ENCODE results near the gene RPL27A.
"Not testable (repeated sequence)": the region's sequence is repeated elsewhere in the genome, so short reads cannot be mapped to it uniquely, and the experiment has no call there.

The RPL27A gene

GRCh38 chr11:8682303-8683114 is at the start of gene RPL27A, which contains the start of gene TRIM66:
Gene RPL27A, plus strand, starts transcription at chr11:8682792. Its CDS starts 22 bp downstream, at chr11:8682814.
Gene TRIM66, minus strand, starts transcription at chr11:8682665. Its CDS starts 10,391 bp downstream, at chr11:8672274.
- DNase-seq (ENCODE audit: low read depth), result peak; percentile 92

DNA sequence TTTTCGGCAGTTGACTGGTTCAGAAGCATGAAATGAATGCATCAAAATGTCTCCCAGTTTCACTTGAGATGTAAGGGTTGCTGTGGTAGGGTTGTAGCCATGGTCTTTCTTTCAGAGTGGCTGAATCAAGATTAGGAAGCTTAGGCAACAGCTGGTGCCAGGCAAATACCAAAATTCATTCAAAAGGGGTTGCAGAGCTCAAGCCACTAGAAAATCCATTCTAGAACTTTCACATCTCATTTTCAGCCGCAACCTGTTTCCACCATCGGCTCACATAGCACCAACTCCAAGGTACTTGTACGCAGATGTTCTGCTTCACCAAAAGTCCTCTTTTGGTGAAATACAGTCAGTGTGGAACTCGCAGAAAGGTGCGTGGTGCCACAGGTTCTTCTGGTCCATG is 48.1 kb upstream of the RPL27A start:
- no peak for DNase-seq (ENCODE audit: low read depth)

- no peak for DNase-seq (ENCODE audit: low read depth)
Observed at GRCh38 chr11:8636127-8636526, 46.5 kb upstream of the RPL27A start.

DNA sequence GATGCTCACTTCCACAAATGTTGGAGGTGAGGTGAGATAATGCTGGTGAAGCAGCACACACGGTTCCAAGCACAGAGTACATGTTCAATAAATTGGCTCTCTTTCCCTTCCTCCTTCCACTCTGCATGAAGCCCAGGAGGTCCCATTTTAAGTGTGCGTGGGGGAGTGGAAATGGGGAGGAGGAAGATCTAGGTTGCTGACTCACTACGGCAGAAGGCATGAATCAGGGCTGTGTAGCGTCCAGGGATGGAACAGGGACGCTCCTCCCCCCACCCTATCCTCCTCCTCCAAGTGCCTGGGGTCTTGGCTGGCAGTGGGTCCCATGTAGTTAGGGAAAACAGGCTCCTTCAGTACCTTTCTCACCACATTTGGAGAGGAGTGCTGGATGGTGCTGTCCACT is 44.3 kb upstream of the RPL27A start:
- no peak for DNase-seq (ENCODE audit: low read depth)

DNA sequence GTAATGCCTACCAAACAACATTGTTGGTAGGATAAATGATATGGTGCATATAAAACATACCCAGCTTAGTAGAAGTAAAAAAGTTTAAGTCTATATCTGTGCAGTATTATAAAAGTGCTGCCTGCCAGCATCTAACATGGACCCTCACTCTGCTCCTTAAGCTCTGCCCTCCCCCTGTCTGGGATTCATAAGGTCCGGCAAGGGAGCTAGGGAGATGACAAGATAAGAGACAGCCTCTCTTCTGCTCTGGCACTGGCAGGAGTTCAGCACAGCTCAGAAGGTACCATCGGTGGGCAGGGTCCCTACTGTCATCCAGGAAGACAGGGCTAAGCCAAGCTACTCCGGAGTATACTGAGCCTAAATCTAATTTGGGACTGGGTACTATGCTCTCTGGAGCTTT is 42.9 kb upstream of the RPL27A start:
- no peak for DNase-seq (ENCODE audit: low read depth)

GRCh38 chr11:8640267-8640906 is 42.2 kb upstream of the RPL27A start:
- DNase-seq (ENCODE audit: low read depth), result no peak

DNA sequence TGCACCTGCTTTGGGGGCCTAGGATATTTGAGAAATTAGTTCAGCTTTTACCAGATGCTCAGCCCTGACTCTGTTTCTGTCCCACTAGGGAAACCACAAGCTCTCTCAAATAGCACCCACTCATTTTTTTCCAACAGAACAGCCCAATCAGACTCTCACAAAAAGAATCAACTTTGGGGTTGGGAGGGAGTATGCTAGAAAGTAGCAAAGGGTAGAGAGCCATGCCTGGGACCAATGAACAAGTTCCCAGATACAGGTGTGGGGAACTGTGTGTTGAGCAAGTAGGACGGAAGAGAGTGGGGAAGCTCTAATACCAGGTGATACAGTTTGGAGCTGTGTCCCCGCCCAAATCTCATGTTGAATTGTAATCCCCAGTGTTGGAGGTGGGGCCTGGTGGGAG is 41.3 kb upstream of the RPL27A start:
- no peak for DNase-seq (ENCODE audit: low read depth)

DNA sequence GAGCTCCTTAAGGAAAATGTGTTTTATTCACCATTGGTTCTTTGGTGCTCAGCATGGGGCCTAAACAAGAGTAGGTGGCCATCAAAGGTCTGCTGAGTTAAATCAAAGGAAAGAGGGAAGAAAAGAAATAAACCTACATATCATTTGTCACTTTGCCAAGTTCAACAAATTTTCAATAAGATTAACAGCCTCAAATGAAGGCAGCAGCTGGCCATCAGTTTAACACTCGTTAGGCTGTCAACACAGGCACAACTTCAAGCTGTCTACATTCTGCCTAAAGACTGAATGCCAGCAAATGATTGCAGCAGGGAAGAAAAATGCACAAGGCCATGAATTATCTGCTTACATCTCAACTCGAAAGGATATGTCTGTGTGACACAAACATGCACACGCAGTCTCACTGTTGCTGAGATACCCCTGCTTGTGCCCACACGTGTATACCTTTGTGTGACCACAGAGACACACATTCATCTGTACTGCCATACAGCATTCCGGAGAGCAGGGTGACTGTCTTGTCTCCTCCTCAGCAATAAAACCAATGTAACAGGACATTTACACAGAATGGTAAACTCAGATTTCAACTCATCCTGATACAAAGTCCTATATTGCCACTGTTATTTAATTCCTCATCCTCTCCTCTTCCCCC is 40.3 kb upstream of the RPL27A start:
- no peak for DNase-seq (ENCODE audit: low read depth)

- DNase-seq (ENCODE audit: low read depth), result no peak
Observed at GRCh38 chr11:8646873-8647272, 35.7 kb upstream of the RPL27A start.

DNA sequence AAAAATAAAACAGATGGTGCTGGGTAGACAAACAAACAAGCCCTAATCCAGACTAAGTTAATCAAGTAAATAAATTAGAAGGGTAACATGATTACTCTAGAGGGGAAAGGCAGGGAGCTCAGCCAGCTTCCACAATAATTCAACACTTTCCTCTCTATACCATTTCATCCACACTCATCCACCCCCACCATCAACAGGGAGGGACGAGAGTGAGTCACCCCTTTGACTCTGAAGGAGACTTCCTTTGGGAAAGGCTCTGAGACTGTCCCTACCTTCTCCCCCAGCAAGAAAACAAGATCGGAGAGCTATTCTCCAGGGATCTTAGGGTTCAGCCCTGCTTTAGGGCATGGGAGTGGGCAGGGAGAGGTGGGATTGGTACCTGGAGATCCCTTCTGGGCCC is 33.2 kb upstream of the RPL27A start:
- peak; percentile 31 for DNase-seq (ENCODE audit: low read depth)

- DNase-seq (ENCODE audit: low read depth), result no peak
Observed at GRCh38 chr11:8650401-8650990, 32.1 kb upstream of the RPL27A start.

GRCh38 chr11:8652140-8652539 is 30.5 kb upstream of the RPL27A start:
- peak; percentile 96 for DNase-seq (ENCODE audit: low read depth)

DNA sequence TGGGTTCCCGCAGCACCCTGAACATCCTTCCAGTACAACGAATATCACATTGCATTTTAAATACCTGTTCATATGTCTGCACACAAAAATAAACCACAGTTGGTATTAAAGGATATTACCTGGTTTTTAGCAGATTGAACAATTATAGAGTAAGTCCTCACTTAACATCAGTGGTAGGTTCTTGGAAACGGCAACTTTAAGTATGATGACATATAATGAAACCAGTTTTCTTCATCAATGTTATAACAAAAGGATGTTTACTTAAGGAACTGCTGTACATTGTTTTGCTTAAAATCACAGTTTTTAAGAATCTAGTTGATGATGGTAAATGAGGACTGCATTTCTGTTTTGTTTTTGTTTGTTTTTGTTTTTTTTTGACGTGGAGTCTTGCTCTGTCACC is 28.1 kb upstream of the RPL27A start:
- no peak for DNase-seq (ENCODE audit: low read depth)

DNA sequence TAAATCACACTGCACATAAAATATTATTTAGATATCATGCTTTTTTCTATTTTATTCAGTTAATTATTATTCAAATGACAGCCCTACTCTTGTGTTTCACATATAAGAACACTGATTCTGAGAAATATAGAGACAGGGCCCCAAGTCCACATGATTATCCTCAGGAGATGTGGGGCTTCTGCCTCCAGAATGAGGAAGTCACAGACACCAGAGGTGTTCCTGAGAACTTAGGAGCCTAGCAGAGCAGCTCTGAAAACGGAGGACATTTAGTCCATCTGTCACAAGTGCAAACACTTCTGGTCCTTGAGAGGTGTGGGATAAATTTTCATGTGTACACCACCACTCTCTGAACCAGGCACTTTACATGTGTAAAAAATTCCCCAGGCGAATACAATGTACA is 26.3 kb upstream of the RPL27A start:
- DNase-seq (ENCODE audit: low read depth), result no peak

GRCh38 chr11:8658321-8659057 is 24.1 kb upstream of the RPL27A start:
- DNase-seq (ENCODE audit: low read depth), result peak; percentile 25

DNA sequence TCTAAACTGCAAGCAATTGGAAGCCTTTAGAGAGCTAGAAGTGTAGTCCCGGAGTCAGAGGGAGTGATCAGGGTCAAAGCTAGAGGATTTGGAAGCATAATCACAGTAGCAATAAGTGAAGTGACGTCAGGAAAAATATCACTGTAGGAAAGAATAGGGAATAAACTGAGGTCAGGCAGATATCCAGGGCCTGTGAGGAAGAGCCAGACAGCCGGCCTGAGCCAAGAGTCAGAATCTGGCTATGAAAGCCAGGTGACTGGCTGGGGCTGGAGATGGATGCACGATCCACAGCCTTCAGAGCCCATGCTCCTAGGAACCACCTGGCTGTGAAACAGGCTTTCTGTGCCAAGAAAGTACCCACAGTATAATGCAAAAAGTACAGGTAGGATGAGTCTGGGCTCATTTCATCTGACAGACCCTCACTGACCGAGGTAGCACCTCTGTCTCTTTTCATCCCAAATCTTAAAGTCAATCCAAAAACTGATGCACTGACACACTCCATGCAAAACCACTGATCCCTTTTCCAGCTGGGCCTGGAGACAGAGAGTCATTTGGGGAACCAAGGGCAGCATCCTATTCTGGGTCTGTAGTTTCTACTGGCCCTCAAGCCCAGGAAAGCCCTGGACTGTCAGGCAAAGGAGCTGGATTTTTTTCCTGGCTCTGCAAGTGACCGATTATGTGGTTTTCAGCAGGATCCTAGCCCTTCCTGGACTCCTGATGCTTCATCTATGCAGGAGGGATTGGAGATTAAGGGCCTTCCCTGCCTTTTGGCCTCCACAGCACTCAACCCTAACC is 21.4 kb upstream of the RPL27A start:
- no peak for DNase-seq (ENCODE audit: low read depth)

DNA sequence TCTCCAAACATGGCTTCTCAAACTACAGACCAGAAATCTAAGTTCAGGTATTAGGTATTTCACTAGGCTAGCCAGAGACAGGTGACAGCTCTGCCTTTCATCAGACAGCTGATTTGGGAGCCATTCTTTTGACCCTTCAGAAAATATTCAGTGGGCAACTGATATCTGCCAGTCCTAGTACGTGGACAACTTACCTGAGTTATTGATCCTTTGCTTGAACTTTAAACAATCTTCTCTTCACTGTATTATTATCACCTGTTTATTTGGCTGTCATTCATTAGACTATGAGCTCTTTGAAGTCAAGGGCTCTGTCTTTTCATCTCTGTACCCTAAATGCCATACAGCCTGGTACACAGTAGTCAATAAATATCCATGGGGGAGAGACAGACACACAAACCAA is 17.4 kb upstream of the RPL27A start:
- no peak for DNase-seq (ENCODE audit: low read depth)

- not testable (repeated sequence) for DNase-seq (ENCODE audit: low read depth)
Observed at GRCh38 chr11:8670081-8670480, 12.5 kb upstream of the RPL27A start.

DNA sequence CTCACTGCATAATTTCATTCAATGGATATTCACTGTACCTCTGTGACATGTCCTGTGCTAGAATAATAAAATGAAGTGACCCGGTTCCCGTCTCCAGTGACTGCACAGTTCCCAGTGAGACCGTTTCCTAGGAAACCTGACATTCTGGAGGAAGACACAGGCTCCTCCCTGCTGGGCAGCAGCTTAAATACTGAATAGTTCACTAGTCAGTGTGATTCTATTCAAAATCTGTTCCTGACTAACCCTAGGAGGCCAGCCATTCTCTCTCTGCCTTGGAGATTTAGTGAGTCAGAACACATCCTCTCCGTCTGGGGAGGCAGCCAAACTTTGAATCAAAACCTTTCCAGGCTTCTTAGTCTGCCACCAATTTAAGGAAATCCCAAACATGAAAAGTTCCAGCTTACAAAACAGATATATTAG is 11.4 kb upstream of the RPL27A start:
- peak; percentile 99 for DNase-seq (ENCODE audit: low read depth)

DNA sequence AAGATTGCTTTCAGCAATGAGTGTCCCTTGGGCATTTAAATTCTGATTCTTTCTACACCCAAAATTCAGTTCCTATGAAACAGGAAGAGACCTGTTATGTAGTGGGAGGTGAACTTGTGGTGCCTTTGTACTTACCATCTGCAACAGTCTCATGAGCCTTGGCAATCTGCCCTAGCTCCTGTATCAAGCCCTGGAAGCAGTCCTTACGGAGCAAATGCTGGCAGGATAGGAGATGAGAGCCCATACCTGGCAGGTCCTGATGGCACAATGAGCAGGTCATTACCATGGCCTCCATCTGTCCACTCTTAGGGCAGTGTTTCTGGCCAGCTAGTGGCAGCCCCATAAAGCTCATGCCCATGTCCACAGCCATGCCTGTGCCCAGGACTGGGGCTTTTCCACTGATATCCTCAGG is 10.9 kb upstream of the RPL27A start:
- DNase-seq (ENCODE audit: low read depth), result no peak

DNA sequence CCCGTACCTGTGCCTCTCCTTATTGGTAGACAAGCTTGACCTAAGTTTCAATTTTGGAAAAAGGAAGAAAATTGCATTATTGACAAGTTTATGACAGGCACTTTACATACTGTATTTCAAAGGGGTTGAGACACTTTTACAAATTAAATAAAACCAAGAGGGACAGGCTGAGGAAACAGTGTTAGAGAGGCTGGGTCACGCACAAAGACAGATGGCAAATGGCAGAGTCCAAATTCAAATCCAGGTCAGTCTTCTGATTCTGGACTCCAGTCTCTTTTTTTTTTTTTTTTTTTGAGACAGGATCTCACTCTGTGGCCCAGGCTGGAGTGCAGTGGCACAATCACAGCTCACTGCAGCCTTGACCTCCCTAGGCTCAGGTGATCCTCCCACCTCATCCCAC is 10.2 kb upstream of the RPL27A start:
- no peak for DNase-seq (ENCODE audit: low read depth)

Measured in stromal cell of bone marrow (primary cell).